ENCODE data around the gene KIRREL2. TPM values are rescaled to one million over a fixed set of nuclear protein-coding genes. Genes with fewer than 3 reads are reported as not detected.

The KIRREL2 gene
- total and polyA plus RNA-seq, 2 of the 8 experiments (the other 6 are each of a cell fraction or from before 2014, with no cell fraction given), result 2.4 to 4.6 TPM

DNA sequence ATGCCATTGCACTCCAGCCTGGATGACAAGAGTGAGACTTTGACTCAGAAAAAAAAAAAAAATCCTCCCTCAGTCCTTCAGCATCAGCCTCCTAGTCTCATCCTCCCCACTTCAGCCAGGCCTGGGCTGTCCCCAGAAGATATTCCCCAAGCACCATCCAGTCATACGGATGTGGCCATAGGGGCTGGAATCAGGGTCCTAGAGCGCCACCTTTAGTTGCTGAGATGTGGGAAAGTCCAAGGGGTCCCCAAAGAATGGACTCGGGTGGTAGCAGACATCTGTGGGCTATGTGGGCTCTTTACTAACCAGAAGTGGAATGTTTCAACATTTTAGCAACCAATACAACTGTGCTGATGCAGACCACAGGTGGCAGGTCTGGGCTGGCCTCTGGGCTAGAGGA, 54.5 kb downstream of the KIRREL2 start:
- Histone ChIP-seq H3K4me3 (ENCODE audit: extremely low read depth in 1 of 4, insufficient read depth in 2 of 4, low read depth in 3 of 4, low read length in 4 of 4) (no peak overlapping the region), H2BK15ac (ENCODE audit: low read length) (no peak overlapping the region), H4K5ac (ENCODE audit: insufficient read length, low read depth, low read length) (no peak overlapping the region), H3K4ac (replicated peaks; ENCODE audit: insufficient read length, low read depth, low read length) (no peak overlapping the region), H3K27ac (ENCODE audit: low read depth, low read length) (no peak overlapping the region), H3K4me1 (replicated peaks in 1 of 4; ENCODE audit: control insufficient read depth in 3 of 4, insufficient read depth in 4 of 4, low read length in 3 of 4) (peaks cover 0 to 17% (median 7%) of the 10 kb centered on the region in 4 experiments; a peak in 4 of 7 replicates), H3K27me3 (replicated peaks in 1 of 4; ENCODE audit: control insufficient read depth in 3 of 4, extremely low read depth in 1 of 4, insufficient read depth in 3 of 4, low read length in 3 of 4) (no peaks in the 10 kb centered on the region), H3K23me2 (ENCODE audit: low read depth, low read length) (no peaks in the 10 kb centered on the region), H3K9ac (replicated peaks in 1 of 4; ENCODE audit: extremely low read depth in 1 of 4, low read depth in 3 of 4, low read length in 3 of 4) (no peak overlapping the region), H3K4me2 (ENCODE audit: insufficient read depth in 1 of 2, low read depth in 2 of 2, low read length in 2 of 2) (no peak overlapping the region), H2AFZ (ENCODE audit: low read length) (no peak overlapping the region), H3K36me3 (ENCODE audit: control insufficient read depth in 2 of 4, insufficient read depth in 4 of 4, low read length in 3 of 4) (no peaks in the 10 kb centered on the region), H3K9me3 (ENCODE audit: insufficient read depth in 2 of 2, low read depth in 1 of 2, low read length in 1 of 2) (no peaks in the 10 kb centered on the region), H4K8ac (ENCODE audit: extremely low read depth, insufficient read depth, low read length) (no peak overlapping the region), H4K20me1 (replicated peaks in 1 of 2; ENCODE audit: control insufficient read depth in 1 of 2, insufficient read depth in 2 of 2, low read length in 2 of 2) (no peaks in the 10 kb centered on the region), H2AK5ac (ENCODE audit: low read depth, low read length) (no peak overlapping the region), H2BK20ac (ENCODE audit: low read length) (peak overlapping the region; percentile 32; the same call in 1 of the 2 replicates), H2BK5ac (ENCODE audit: low read depth, low read length) (no peak overlapping the region), H3K56ac (replicated peaks; ENCODE audit: insufficient read length, low read depth, low read length) (no peak overlapping the region), H3K79me1 (ENCODE audit: low read depth, low read length) (no peaks in the 10 kb centered on the region), H3K18ac (ENCODE audit: extremely low read depth, low read length) (no peak overlapping the region), H2BK120ac (replicated peaks; ENCODE audit: low read depth, low read length) (no peak overlapping the region), H2BK12ac (ENCODE audit: low read depth, low read length) (no peak overlapping the region), H3K23ac (ENCODE audit: insufficient read length) (no peak overlapping the region), H3K14ac (ENCODE audit: insufficient read length) (no peak overlapping the region), H4K91ac (replicated peaks; ENCODE audit: insufficient read length, low read length) (no peak overlapping the region), H3K79me2 (ENCODE audit: control insufficient read depth in 1 of 2, insufficient read depth in 2 of 2, low read length in 2 of 2) (no peaks in the 10 kb centered on the region)
- DNase-seq (ENCODE audit: low read depth in 1 of 2, low spot score in 2 of 2) (no peak), FAIRE-seq (no peak)
- ChIA-PET CTCF (ENCODE audit: partially characterized antibody) (interaction anchor here (0.8 to 2.0 kb wide), 10 partner anchors 10 to 127 kb away, joined by 3 to 11 read pairs (median 4); no protein-coding TSS in a partner anchor), POLR2A (ENCODE audit: partially characterized antibody) (interaction anchor here (1.1 kb wide), 1 partner anchor 203 kb away, joined by 3 read pairs; no protein-coding TSS in a partner anchor)
- WGBS, 2 experiments (ENCODE audit: extremely low coverage in 1 of 2, insufficient coverage in 1 of 2, insufficient read length in 1 of 2, insufficient replicate concordance in 2 of 2, low coverage in 1 of 2, low lambda C conversion rate in 2 of 2, missing lambda C conversion rate in 1 of 2), result 61% methylated on average over 3 of the region's 3 CpGs; no CpG with 5 or more reads in 1 of the 2 experiments
- TF ChIP-seq HDAC2 (IDR thresholded peaks at IDR 0.05; ENCODE audit: borderline replicate concordance in 1 of 2, low read depth in 2 of 2, low read length in 2 of 2) (no peak), CTBP2 (IDR thresholded peaks at IDR 0.05; ENCODE audit: borderline replicate concordance, insufficient read depth, insufficient read length, low read length) (no peak), CHD2 (IDR thresholded peaks at IDR 0.05; ENCODE audit: low read length) (no peak), TEAD4 (IDR thresholded peaks at IDR 0.05; ENCODE audit: low read depth, low read length) (no peak), KDM4A (IDR thresholded peaks at IDR 0.05; ENCODE audit: low read depth, low read length, severe bottlenecking) (no peak), CBX8 (IDR thresholded peaks at IDR 0.05; ENCODE audit: borderline replicate concordance, low read depth, low read length) (no peak), KDM1A (IDR thresholded peaks at IDR 0.05; ENCODE audit: borderline replicate concordance, low read length) (no peak)
- TF ChIP-seq, protein P1, sequence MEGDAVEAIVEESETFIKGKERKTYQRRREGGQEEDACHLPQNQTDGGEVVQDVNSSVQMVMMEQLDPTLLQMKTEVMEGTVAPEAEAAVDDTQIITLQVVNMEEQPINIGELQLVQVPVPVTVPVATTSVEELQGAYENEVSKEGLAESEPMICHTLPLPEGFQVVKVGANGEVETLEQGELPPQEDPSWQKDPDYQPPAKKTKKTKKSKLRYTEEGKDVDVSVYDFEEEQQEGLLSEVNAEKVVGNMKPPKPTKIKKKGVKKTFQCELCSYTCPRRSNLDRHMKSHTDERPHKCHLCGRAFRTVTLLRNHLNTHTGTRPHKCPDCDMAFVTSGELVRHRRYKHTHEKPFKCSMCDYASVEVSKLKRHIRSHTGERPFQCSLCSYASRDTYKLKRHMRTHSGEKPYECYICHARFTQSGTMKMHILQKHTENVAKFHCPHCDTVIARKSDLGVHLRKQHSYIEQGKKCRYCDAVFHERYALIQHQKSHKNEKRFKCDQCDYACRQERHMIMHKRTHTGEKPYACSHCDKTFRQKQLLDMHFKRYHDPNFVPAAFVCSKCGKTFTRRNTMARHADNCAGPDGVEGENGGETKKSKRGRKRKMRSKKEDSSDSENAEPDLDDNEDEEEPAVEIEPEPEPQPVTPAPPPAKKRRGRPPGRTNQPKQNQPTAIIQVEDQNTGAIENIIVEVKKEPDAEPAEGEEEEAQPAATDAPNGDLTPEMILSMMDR (IDR thresholded peaks at IDR 0.05; ENCODE audit: control extremely low read depth in 1 of 3, insufficient read depth in 1 of 3, low read depth in 1 of 3, low read length in 3 of 3), result peak; percentile 53 to 58 (median 54)
- TF ChIP-seq, protein P2, sequence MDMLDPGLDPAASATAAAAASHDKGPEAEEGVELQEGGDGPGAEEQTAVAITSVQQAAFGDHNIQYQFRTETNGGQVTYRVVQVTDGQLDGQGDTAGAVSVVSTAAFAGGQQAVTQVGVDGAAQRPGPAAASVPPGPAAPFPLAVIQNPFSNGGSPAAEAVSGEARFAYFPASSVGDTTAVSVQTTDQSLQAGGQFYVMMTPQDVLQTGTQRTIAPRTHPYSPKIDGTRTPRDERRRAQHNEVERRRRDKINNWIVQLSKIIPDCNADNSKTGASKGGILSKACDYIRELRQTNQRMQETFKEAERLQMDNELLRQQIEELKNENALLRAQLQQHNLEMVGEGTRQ (IDR thresholded peaks at IDR 0.05; ENCODE audit: low read length), result no peak

Measured in H1 (cell line).